Heart left ventricle (tissue), 13 donors: ENCODE data around the gene PIK3IP1.

Source experiments
- POLR2A ChIP-seq, 2 donors: fragments of 450-650 bp; IDR thresholded peaks; one replicate each; pipeline ENCODE4 v1.6.1; 2017; ENCODE audit warnings: antibody characterized with exemption in 2 of 2, mild to moderate bottlenecking in 2 of 2, moderate library complexity in 2 of 2
- TF ChIP-seq, protein P1 (sequence below), 12 donors: fragments of 200-600 bp; sonication (generic) in 4 of 12; IDR thresholded peaks; one replicate each; pipeline versions ENCODE4 v1.5.0 to v1.8.0; 2018 to 2022; ENCODE audit warnings: antibody characterized with exemption in 12 of 12, mild to moderate bottlenecking in 5 of 12
- donor health status: ischemic (EF 13 %, LVEDD 7.1; RV severe dilation, severe dysfunction).
- donor health status: DM: no; HTN: yes; CAD: no.
- donor health status: DM: no; HTN: no; CAD: no.
- donor health status: ischemic (EF 25% LVEDD 6.9; RV normal size, moderate dysfunction).
- donor health status: ischemic (EF 25% LVEDD 5.7; RV mildly dilated, moderate dysfunction).
- donor health status: ischemic (EF 35%, LVEDD 5.7; RV mildly dilated, moderate dysfunction).
- donor health status: nonischemic (EF 11% LVEDD 7.7; RV severe dilation, severe dysfunction).
- donor health status: DM: yes; HTN: yes; CAD: no.
- donor health status: PGD.
- donor health status: ischemic (EF 29% LVEDD 5.4; RV normal size, mild dysfunction).
- donor health status: nonischemic (EF 23%, LVEDD 6.1; RV moderate dilation, normal function).

DNA sequence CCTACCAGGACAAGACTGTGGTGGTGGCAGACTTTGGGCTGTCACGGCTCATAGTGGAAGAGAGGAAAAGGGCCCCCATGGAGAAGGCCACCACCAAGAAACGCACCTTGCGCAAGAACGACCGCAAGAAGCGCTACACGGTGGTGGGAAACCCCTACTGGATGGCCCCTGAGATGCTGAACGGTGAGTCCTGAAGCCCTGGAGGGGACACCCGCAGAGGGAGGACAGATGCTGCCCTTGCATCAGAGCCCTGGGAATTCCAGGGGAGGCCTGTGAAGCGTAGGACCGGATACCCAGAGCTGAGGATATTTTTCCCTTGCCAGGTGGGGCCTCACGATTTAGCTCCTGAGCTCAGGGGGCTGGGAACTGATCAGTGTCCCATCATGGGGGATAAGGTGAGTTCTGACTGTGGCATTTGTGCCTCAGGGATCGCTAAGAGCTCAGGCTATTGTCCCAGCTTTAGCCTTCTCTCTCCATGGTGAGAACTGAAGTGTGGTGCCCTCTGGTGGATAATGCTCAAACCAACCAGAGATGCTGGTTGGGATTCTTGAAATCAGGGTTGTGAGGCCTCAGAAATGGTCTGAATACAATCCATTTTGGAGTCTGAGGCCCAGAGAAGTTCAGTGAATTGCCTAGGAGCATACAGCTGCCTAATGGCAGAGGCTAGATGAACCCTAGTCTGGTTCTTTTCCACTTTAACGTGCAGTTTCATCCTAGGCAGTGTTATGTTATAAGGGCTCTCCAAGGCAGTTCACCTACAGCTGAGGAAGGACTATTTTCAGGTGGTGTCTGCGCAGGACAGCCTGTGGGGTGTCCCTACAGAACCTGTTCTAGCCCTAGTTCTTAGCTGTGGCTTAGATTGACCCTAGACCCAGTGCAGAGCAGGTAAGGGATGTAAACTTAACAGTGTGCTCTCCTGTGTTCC lies 19.5 kb downstream of the PIK3IP1 start:
- TF ChIP-seq, protein P1, sequence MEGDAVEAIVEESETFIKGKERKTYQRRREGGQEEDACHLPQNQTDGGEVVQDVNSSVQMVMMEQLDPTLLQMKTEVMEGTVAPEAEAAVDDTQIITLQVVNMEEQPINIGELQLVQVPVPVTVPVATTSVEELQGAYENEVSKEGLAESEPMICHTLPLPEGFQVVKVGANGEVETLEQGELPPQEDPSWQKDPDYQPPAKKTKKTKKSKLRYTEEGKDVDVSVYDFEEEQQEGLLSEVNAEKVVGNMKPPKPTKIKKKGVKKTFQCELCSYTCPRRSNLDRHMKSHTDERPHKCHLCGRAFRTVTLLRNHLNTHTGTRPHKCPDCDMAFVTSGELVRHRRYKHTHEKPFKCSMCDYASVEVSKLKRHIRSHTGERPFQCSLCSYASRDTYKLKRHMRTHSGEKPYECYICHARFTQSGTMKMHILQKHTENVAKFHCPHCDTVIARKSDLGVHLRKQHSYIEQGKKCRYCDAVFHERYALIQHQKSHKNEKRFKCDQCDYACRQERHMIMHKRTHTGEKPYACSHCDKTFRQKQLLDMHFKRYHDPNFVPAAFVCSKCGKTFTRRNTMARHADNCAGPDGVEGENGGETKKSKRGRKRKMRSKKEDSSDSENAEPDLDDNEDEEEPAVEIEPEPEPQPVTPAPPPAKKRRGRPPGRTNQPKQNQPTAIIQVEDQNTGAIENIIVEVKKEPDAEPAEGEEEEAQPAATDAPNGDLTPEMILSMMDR (IDR thresholded peaks at IDR 0.05) = peak; percentile 63 to 81 (median 70)
- TF ChIP-seq POLR2A (IDR thresholded peaks at IDR 0.05) = no peak
